CD4-positive, alpha-beta T cell treated with Interleukin-21 for 1 hour (primary cell): ENCODE measurements around the gene PHF1.
A peak's percentile ranks its signal among the peaks of the same experiment; 100 is the strongest.

Experiments used
- DNase-seq: peaks from one replicate; pipeline ENCODE4 v3.0.0-alpha.2; 2020

The PHF1 gene

GRCh38 chr6:33433544-33434191 lies 22.9 kb downstream of the PHF1 start:
- DNase-seq, result no peak

GRCh38 chr6:33434961-33435360 lies 24.1 kb downstream of the PHF1 start:
- no peak for DNase-seq

GRCh38 chr6:33437666-33438065 lies 26.9 kb downstream of the PHF1 start:
- DNase-seq, result no peak

GRCh38 chr6:33438978-33439594 lies 28.3 kb downstream of the PHF1 start:
- DNase-seq, result no peak

- no peak for DNase-seq
Measured at GRCh38 chr6:33439956-33440648, 29.3 kb downstream of the PHF1 start.

- DNase-seq, result no peak
Measured at GRCh38 chr6:33440649-33441309, 30.0 kb downstream of the PHF1 start.

GRCh38 chr6:33441457-33441856 lies 30.6 kb downstream of the PHF1 start:
- DNase-seq, result no peak

- no peak for DNase-seq
Measured at GRCh38 chr6:33442283-33442682, 31.5 kb downstream of the PHF1 start.

GRCh38 chr6:33443025-33443424 lies 32.2 kb downstream of the PHF1 start:
- no peak for DNase-seq

GRCh38 chr6:33443619-33444504 lies 33.0 kb downstream of the PHF1 start:
- DNase-seq, result no peak

- no peak for DNase-seq
Measured at GRCh38 chr6:33445119-33445603, 34.3 kb downstream of the PHF1 start.

GRCh38 chr6:33446356-33446755 lies 35.5 kb downstream of the PHF1 start:
- DNase-seq, result no peak

GRCh38 chr6:33450434-33450833 lies 39.6 kb downstream of the PHF1 start:
- no peak for DNase-seq

- DNase-seq, result no peak
Measured at GRCh38 chr6:33451606-33452005, 40.8 kb downstream of the PHF1 start.

GRCh38 chr6:33452496-33452895 lies 41.7 kb downstream of the PHF1 start:
- DNase-seq, result no peak

- DNase-seq, result no peak
Measured at GRCh38 chr6:33453393-33454008, 42.7 kb downstream of the PHF1 start.

GRCh38 chr6:33454009-33454946 lies 43.5 kb downstream of the PHF1 start, which contains the start of gene ZBTB9:
ZBTB9 (plus strand) TSS chr6:33454576; CDS start chr6:33455101, 525 bp downstream.
- DNase-seq, result peak; percentile 97

GRCh38 chr6:33455051-33455450 lies 44.2 kb downstream of the PHF1 start:
- no peak for DNase-seq

- no peak for DNase-seq
Measured at GRCh38 chr6:33456156-33456555, 45.3 kb downstream of the PHF1 start.

- DNase-seq, result no peak
Measured at GRCh38 chr6:33458676-33459075, 47.9 kb downstream of the PHF1 start.

GRCh38 chr6:33459226-33459625 lies 48.4 kb downstream of the PHF1 start:
- no peak for DNase-seq
